ENCODE data around the gene CTSV.
"Not testable (repeated sequence)": the region's sequence is repeated elsewhere in the genome, so short reads cannot be mapped to it uniquely, and the experiment has no call there.

Gene CTSV

DNA sequence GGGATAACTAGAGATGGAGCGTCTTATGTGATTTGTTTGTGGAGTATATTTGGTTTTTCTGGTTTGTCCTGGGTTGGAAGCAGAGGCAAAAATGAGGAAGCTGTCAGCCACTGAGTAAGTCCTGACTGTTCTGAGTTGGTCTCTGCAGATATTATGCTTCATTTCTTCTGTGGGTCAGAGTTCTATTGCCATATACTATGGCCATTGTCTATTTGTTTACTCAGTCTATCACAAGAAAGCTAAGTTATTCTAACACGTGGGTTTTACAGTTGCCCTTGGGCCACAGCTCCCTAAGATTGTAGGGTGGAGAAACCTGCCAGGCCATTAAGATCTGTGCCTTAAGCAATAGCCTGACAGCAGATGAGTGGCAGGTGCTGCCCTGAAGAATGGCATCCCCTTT is 3.0 kb upstream of the CTSV start:
- DNase-seq (ENCODE audit: low read depth in 2 of 2) = no peak

GRCh38 chr9:97039514-97039860 is 545 bp upstream of the CTSV start:
- no peak for DNase-seq (ENCODE audit: low read depth in 2 of 2)

DNA sequence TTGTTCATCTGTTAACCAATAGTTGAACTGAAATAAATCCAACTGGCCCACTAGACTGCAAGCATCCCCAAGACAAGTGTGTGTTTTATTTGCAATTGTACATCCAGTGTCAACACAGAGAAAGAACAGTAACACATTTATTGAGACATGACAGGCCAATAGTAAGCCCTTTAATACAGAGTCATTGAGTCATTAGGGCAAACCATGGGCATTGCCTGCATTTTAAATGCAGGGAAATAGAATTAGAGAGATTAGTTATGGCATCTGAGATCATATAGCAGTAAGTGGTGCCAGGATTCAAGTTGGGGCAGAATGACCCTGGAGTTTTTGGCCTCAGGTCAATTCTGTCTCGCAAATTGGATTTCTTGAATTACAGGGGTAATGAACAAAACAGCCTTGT is 15.4 kb downstream of the CTSV start:
- not testable (repeated sequence) for DNase-seq (ENCODE audit: low read depth in 2 of 2)

- DNase-seq (ENCODE audit: low read depth in 2 of 2) = peak; percentile 11 to 35
Measured at GRCh38 chr9:97013151-97014132, 25.5 kb downstream of the CTSV start.

DNA sequence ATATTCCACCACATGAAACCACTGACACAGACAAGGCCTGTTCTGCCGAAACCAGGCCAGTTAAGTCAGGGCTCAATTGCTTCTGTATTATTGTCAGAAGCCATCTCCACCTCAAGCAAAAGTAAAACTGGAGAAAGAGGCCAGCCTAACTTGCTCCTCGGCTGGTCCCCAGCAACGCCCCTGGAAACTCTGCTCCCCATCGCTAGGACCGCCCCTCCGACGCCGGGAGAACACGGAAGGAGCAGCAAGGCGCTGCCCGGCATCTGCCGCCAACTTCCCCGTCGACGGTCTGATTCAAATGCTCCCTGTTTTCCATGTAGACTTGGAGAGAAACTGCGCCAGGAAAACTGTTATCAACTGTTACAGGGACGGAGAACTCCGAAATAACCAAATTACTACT is 26.3 kb downstream of the CTSV start:
- not testable (repeated sequence) for DNase-seq (ENCODE audit: low read depth in 2 of 2)

- DNase-seq (ENCODE audit: low read depth in 2 of 2) = not testable (repeated sequence)
Measured at GRCh38 chr9:97002195-97002594, 36.7 kb downstream of the CTSV start.

GRCh38 chr9:97001338-97001737 is 37.6 kb downstream of the CTSV start:
- DNase-seq (ENCODE audit: low read depth in 2 of 2) = not testable (repeated sequence)

DNA sequence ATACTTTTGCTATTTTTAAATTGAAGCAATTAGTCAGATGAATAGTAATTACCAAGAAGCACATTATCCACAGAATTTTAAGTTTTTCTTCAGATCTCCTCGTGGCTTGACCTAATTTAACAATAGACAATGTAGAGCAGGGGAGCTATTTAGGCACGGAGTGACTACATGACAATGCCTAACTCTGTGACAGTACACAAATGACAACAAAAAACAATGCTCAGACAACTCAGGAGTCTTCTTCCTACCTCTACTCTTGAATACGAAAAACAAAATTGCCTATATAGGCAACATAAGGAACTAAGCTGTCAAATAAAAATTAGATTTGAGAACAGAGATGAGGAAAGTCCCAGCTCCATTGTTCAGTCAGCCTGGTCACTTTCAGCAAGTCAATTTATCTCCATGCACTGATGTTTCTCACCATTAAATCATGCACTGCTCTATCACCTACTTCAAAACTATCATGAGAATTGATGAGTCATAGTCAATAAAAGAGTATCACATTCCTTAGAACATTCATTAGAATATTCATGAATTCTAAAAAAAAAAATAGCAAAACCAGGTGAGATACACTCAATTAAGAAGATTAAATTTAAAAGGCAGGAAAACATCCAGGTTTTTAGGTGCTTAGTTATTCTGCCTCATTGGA is 38.7 kb downstream of the CTSV start:
- not testable (repeated sequence) for DNase-seq (ENCODE audit: low read depth in 2 of 2)

GRCh38 chr9:96999733-97000132 is 39.2 kb downstream of the CTSV start:
- not testable (repeated sequence) for DNase-seq (ENCODE audit: low read depth in 2 of 2)

GRCh38 chr9:96997009-96997701 is 41.8 kb downstream of the CTSV start:
- not testable (repeated sequence) for DNase-seq (ENCODE audit: low read depth in 2 of 2)

- DNase-seq (ENCODE audit: low read depth in 2 of 2) = not testable (repeated sequence)
Measured at GRCh38 chr9:96994531-96995016, 44.4 kb downstream of the CTSV start.

- not testable (repeated sequence) for DNase-seq (ENCODE audit: low read depth in 2 of 2)
Measured at GRCh38 chr9:96992303-96992702, 46.6 kb downstream of the CTSV start.

GRCh38 chr9:96989747-96990318 is 49.1 kb downstream of the CTSV start:
- DNase-seq (ENCODE audit: low read depth in 2 of 2) = not testable (repeated sequence)

GRCh38 chr9:96984887-96985286 is 54.1 kb downstream of the CTSV start:
- DNase-seq (ENCODE audit: low read depth in 2 of 2) = not testable (repeated sequence)

- not testable (repeated sequence) for DNase-seq (ENCODE audit: low read depth in 2 of 2)
Measured at GRCh38 chr9:96984139-96984538, 54.8 kb downstream of the CTSV start.

DNA sequence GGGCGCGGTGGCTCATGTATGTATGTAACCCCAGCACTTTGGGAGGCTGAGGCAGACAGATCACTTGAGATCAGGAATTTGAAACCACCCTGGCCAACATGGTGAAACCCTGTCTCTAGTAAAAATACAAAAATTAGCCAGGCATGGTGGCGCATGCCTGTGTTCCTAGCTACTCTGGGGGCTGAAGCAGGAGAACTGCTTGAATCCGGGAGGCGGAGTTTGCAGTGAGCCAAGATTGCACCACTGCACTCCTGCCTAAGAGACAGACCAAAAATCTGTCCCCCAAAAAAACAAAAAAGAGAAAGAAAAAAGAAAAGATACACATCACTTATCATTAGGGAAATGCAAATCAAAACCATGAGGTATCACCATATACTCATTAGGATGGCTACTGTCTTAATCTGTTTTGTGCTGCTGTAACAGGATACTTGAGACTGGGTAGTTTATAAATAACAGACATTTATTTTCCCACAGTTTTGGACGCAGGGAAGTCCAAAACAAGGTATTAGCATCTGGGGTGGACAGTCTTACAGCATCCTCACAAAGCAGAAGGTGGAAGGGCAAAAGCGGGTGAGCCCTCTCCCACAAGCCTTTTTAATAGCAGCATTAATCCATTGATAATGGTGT is 55.3 kb downstream of the CTSV start:
- not testable (repeated sequence) for DNase-seq (ENCODE audit: low read depth in 2 of 2)

Measured in stimulated activated CD4-positive, alpha-beta T cell treated with anti-CD3 and anti-CD28 coated beads, Interleukin-1b, Interleukin-23, amount 100 ng/mL, for 1 hour (primary cell).